Measurements from ENCODE around the gene PRDM16. TPM values are rescaled to one million over a fixed set of nuclear protein-coding genes. Genes with fewer than 3 reads are reported as not detected.

The PRDM16 gene
- total RNA-seq, 1 experiment from 2014 or later = 1.6 TPM

DNA sequence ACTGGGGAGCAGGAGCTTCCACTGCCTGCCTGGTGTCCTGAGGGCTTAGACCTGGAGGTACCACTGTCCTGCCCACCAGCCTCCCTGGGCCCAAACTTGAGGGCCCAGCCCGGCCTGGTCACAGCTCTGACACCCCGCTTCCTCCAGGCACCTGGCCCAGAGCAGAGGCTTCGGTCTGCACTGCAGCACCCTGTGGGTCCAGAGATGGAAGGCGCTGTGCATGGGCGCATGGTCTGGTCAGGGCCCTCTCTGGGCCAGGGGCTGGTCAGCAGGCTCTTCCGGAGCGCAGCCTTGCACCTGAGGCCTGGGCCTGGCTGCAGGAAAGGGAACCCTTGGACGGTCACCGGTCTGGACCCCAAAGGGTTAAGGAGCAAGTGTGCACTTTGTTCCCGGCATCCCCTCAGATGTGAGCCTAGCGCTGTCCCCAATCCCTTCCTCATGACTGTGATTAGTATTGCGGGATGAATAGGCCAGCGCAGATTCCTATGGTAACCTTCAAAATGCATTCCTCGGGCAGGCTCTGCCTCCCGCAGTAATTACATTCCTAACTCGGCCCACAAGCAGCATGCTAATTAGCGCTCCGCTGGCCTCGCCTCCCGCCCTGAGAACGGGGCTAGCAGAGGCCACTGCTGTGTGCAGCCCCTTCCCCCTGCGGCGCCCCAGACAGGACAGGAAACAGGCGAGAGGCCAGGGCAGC lies 36.3 kb downstream of the PRDM16 start:
- DNase-seq (ENCODE audit: low spot score) = peak; percentile 82
- Mint-ChIP-seq H3K27ac (no peak overlapping the region), H3K27me3 (ENCODE audit: low read depth) (no peaks in the 10 kb centered on the region; the same call in 1 of the 2 replicates), H3K9me3 (peaks cover 9% of the 10 kb centered on the region), H3K4me1 (peaks cover 16% of the 10 kb centered on the region), H3K4me3 (no peak overlapping the region), H3K36me3 (peaks cover 9% of the 10 kb centered on the region)
- POLR2A ChIA-PET = no interaction called here
- CTCF ChIA-PET = interaction anchor here (0.6 to 1.8 kb wide), 4 partner anchors 25 to 348 kb away, joined by 3 to 4 read pairs (median 4); no protein-coding TSS in a partner anchor
- ATAC-seq = peak; percentile 91
- TF ChIP-seq, protein P1, sequence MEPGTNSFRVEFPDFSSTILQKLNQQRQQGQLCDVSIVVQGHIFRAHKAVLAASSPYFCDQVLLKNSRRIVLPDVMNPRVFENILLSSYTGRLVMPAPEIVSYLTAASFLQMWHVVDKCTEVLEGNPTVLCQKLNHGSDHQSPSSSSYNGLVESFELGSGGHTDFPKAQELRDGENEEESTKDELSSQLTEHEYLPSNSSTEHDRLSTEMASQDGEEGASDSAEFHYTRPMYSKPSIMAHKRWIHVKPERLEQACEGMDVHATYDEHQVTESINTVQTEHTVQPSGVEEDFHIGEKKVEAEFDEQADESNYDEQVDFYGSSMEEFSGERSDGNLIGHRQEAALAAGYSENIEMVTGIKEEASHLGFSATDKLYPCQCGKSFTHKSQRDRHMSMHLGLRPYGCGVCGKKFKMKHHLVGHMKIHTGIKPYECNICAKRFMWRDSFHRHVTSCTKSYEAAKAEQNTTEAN (CRISPR knock-in tag; IDR thresholded peaks at IDR 0.05) = no peak
- TF ChIP-seq, protein P2, sequence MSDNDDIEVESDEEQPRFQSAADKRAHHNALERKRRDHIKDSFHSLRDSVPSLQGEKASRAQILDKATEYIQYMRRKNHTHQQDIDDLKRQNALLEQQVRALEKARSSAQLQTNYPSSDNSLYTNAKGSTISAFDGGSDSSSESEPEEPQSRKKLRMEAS (CRISPR knock-in tag; IDR thresholded peaks at IDR 0.05) = peak; percentile 20; the same call in 1 of the 2 replicates
- TF ChIP-seq GABPB1 (CRISPR knock-in tag; IDR thresholded peaks at IDR 0.05) (no peak), ZBTB21 (CRISPR knock-in tag; IDR thresholded peaks at IDR 0.05; ENCODE audit: borderline replicate concordance) (no peak), SMAD4 (CRISPR knock-in tag; IDR thresholded peaks at IDR 0.05) (no peak), SMAD3 (CRISPR knock-in tag; IDR thresholded peaks at IDR 0.05; ENCODE audit: borderline replicate concordance) (no peak), ATF1 (CRISPR knock-in tag; IDR thresholded peaks at IDR 0.05) (no peak), TEAD1 (CRISPR knock-in tag; IDR thresholded peaks at IDR 0.05) (peak; percentile 39; the same call in 1 of the 2 replicates), JAZF1 (CRISPR knock-in tag; IDR thresholded peaks at IDR 0.05) (no peak), ZNF423 (CRISPR knock-in tag; IDR thresholded peaks at IDR 0.05) (0 out of 2 replicates have a peak, but pooled peaks have one; percentile 58), SOX15 (CRISPR knock-in tag; IDR thresholded peaks at IDR 0.05) (no peak), PRRX2 (CRISPR knock-in tag; IDR thresholded peaks at IDR 0.05) (no peak), GRHL2 (CRISPR knock-in tag; IDR thresholded peaks at IDR 0.05; ENCODE audit: insufficient replicate concordance, severe bottlenecking) (no peak)
- TF ChIP-seq, protein P3, sequence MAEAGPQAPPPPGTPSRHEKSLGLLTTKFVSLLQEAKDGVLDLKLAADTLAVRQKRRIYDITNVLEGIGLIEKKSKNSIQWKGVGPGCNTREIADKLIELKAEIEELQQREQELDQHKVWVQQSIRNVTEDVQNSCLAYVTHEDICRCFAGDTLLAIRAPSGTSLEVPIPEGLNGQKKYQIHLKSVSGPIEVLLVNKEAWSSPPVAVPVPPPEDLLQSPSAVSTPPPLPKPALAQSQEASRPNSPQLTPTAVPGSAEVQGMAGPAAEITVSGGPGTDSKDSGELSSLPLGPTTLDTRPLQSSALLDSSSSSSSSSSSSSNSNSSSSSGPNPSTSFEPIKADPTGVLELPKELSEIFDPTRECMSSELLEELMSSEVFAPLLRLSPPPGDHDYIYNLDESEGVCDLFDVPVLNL (CRISPR knock-in tag; IDR thresholded peaks at IDR 0.05; ENCODE audit: borderline replicate concordance, low read depth) = no peak
- TF ChIP-seq, protein P4, sequence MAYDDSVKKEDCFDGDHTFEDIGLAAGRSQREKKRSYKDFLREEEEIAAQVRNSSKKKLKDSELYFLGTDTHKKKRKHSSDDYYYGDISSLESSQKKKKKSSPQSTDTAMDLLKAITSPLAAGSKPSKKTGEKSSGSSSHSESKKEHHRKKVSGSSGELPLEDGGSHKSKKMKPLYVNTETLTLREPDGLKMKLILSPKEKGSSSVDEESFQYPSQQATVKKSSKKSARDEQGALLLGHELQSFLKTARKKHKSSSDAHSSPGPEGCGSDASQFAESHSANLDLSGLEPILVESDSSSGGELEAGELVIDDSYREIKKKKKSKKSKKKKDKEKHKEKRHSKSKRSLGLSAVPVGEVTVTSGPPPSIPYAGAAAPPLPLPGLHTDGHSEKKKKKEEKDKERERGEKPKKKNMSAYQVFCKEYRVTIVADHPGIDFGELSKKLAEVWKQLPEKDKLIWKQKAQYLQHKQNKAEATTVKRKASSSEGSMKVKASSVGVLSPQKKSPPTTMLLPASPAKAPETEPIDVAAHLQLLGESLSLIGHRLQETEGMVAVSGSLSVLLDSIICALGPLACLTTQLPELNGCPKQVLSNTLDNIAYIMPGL (CRISPR knock-in tag; IDR thresholded peaks at IDR 0.05) = no peak
- TF ChIP-seq, protein P5, sequence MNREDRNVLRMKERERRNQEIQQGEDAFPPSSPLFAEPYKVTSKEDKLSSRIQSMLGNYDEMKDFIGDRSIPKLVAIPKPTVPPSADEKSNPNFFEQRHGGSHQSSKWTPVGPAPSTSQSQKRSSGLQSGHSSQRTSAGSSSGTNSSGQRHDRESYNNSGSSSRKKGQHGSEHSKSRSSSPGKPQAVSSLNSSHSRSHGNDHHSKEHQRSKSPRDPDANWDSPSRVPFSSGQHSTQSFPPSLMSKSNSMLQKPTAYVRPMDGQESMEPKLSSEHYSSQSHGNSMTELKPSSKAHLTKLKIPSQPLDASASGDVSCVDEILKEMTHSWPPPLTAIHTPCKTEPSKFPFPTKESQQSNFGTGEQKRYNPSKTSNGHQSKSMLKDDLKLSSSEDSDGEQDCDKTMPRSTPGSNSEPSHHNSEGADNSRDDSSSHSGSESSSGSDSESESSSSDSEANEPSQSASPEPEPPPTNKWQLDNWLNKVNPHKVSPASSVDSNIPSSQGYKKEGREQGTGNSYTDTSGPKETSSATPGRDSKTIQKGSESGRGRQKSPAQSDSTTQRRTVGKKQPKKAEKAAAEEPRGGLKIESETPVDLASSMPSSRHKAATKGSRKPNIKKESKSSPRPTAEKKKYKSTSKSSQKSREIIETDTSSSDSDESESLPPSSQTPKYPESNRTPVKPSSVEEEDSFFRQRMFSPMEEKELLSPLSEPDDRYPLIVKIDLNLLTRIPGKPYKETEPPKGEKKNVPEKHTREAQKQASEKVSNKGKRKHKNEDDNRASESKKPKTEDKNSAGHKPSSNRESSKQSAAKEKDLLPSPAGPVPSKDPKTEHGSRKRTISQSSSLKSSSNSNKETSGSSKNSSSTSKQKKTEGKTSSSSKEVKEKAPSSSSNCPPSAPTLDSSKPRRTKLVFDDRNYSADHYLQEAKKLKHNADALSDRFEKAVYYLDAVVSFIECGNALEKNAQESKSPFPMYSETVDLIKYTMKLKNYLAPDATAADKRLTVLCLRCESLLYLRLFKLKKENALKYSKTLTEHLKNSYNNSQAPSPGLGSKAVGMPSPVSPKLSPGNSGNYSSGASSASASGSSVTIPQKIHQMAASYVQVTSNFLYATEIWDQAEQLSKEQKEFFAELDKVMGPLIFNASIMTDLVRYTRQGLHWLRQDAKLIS (CRISPR knock-in tag; IDR thresholded peaks at IDR 0.05; ENCODE audit: borderline replicate concordance) = no peak
- TF ChIP-seq, protein P6, sequence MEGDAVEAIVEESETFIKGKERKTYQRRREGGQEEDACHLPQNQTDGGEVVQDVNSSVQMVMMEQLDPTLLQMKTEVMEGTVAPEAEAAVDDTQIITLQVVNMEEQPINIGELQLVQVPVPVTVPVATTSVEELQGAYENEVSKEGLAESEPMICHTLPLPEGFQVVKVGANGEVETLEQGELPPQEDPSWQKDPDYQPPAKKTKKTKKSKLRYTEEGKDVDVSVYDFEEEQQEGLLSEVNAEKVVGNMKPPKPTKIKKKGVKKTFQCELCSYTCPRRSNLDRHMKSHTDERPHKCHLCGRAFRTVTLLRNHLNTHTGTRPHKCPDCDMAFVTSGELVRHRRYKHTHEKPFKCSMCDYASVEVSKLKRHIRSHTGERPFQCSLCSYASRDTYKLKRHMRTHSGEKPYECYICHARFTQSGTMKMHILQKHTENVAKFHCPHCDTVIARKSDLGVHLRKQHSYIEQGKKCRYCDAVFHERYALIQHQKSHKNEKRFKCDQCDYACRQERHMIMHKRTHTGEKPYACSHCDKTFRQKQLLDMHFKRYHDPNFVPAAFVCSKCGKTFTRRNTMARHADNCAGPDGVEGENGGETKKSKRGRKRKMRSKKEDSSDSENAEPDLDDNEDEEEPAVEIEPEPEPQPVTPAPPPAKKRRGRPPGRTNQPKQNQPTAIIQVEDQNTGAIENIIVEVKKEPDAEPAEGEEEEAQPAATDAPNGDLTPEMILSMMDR (IDR thresholded peaks at IDR 0.05) = no peak
- TF ChIP-seq, protein P7, sequence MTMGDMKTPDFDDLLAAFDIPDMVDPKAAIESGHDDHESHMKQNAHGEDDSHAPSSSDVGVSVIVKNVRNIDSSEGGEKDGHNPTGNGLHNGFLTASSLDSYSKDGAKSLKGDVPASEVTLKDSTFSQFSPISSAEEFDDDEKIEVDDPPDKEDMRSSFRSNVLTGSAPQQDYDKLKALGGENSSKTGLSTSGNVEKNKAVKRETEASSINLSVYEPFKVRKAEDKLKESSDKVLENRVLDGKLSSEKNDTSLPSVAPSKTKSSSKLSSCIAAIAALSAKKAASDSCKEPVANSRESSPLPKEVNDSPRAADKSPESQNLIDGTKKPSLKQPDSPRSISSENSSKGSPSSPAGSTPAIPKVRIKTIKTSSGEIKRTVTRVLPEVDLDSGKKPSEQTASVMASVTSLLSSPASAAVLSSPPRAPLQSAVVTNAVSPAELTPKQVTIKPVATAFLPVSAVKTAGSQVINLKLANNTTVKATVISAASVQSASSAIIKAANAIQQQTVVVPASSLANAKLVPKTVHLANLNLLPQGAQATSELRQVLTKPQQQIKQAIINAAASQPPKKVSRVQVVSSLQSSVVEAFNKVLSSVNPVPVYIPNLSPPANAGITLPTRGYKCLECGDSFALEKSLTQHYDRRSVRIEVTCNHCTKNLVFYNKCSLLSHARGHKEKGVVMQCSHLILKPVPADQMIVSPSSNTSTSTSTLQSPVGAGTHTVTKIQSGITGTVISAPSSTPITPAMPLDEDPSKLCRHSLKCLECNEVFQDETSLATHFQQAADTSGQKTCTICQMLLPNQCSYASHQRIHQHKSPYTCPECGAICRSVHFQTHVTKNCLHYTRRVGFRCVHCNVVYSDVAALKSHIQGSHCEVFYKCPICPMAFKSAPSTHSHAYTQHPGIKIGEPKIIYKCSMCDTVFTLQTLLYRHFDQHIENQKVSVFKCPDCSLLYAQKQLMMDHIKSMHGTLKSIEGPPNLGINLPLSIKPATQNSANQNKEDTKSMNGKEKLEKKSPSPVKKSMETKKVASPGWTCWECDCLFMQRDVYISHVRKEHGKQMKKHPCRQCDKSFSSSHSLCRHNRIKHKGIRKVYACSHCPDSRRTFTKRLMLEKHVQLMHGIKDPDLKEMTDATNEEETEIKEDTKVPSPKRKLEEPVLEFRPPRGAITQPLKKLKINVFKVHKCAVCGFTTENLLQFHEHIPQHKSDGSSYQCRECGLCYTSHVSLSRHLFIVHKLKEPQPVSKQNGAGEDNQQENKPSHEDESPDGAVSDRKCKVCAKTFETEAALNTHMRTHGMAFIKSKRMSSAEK (CRISPR knock-in tag; IDR thresholded peaks at IDR 0.05; ENCODE audit: borderline replicate concordance) = no peak
- TF ChIP-seq, protein P8, sequence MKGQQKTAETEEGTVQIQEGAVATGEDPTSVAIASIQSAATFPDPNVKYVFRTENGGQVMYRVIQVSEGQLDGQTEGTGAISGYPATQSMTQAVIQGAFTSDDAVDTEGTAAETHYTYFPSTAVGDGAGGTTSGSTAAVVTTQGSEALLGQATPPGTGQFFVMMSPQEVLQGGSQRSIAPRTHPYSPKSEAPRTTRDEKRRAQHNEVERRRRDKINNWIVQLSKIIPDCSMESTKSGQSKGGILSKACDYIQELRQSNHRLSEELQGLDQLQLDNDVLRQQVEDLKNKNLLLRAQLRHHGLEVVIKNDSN (CRISPR knock-in tag; IDR thresholded peaks at IDR 0.05) = no peak
